CD4-positive, alpha-beta memory T cell (primary cell): ENCODE measurements around the gene PLCD1. TPM values are rescaled to one million over a fixed set of nuclear protein-coding genes. Genes with fewer than 3 reads are reported as not detected.
"Not testable (repeated sequence)": the region's sequence is repeated elsewhere in the genome, so short reads cannot be mapped to it uniquely, and the experiment has no call there.

ENCODE experiments used
- CTCF ChIA-PET: fragments of 350-600 bp; sonication (Branson Sonifier 250); formaldehyde crosslinking; loops from one replicate; lab custom pipeline; 2021; ENCODE audit warnings: inconsistent platforms; ENCODE audit not compliant: partially characterized antibody; lab: Charles Lee
- POLR2A ChIA-PET: fragments of 350-600 bp; sonication (Branson Sonifier 250); formaldehyde crosslinking; loops from one replicate; lab custom pipeline; 2021; ENCODE audit not compliant: partially characterized antibody; lab: Charles Lee
- DNase-seq, 5 donors: peaks; one replicate each; pipeline versions ENCODE4 v3.0.0 to v3.0.0-alpha.2; 2020 to 2022; ENCODE audit warnings: mixed read lengths in 1 of 5
- H3K27ac ChIP-seq: one replicate; pipeline ENCODE4 v1.7.0; 2013; ENCODE audit warnings: low read depth, low read length
- H3K27me3 ChIP-seq: 2 replicates; pipeline ENCODE4 v1.7.0; 2013; ENCODE audit warnings: mild to moderate bottlenecking, low read length, moderate library complexity; ENCODE audit not compliant: insufficient read depth
- H3K36me3 ChIP-seq: 2 replicates; pipeline ENCODE4 v1.7.0; 2013; ENCODE audit warnings: mild to moderate bottlenecking, low read length, moderate library complexity; ENCODE audit not compliant: insufficient read depth
- H3K4me1 ChIP-seq: 2 replicates; pipeline ENCODE4 v1.7.0; 2013; ENCODE audit warnings: mild to moderate bottlenecking, low read length, moderate library complexity; ENCODE audit not compliant: insufficient read depth
- H3K4me3 ChIP-seq, 2 donors: one replicate each; pipeline ENCODE4 v1.7.0; 2013; ENCODE audit warnings: low read length in 2 of 2, mild to moderate bottlenecking in 1 of 2
- H3K9me3 ChIP-seq, 2 donors: one replicate each; pipeline ENCODE4 v1.7.0; 2013; ENCODE audit warnings: low read length in 2 of 2, control low read depth in 1 of 2; ENCODE audit not compliant: control insufficient read depth in 1 of 2
- H3K27ac Mint-ChIP-seq, 7 donors: one replicate each; pipeline ENCODE4 v1.8.0; 2020 to 2021; ENCODE audit warnings: mixed read lengths in 7 of 7, mild to moderate bottlenecking in 6 of 7, inconsistent platforms in 3 of 7, moderate library complexity in 3 of 7
- H3K27me3 Mint-ChIP-seq, 2 donors: one replicate each; pipeline ENCODE4 v1.8.0; 2020 to 2021; ENCODE audit warnings: mixed read lengths in 2 of 2
- H3K36me3 Mint-ChIP-seq, 2 donors: one replicate each; pipeline ENCODE4 v1.8.0; 2020 to 2021; ENCODE audit warnings: mixed read lengths in 2 of 2, inconsistent platforms in 1 of 2, mild to moderate bottlenecking in 1 of 2
- H3K4me1 Mint-ChIP-seq, 4 donors: one replicate each; pipeline ENCODE4 v1.8.0; 2020 to 2021; ENCODE audit warnings: mixed read lengths in 4 of 4, mild to moderate bottlenecking in 1 of 4
- H3K4me3 Mint-ChIP-seq, 8 donors: one replicate each; pipeline ENCODE4 v1.8.0; 2020 to 2021; ENCODE audit warnings: mixed read lengths in 8 of 8, mild to moderate bottlenecking in 7 of 8, moderate library complexity in 6 of 8, inconsistent platforms in 3 of 8
- H3K9me3 Mint-ChIP-seq, 8 donors: one replicate each; pipeline ENCODE4 v1.8.0; 2020 to 2021; ENCODE audit warnings: mixed read lengths in 8 of 8, mild to moderate bottlenecking in 5 of 8, inconsistent platforms in 3 of 8, moderate library complexity in 1 of 8
- intact Hi-C: fragments of 100-400 bp; cut with micrococcal nuclease; formaldehyde crosslinking; loops from one replicate; pipeline ENCODE4 v1.15.1; 2023
- polyA plus RNA-seq, 2 donors: library from polyadenylated mRNA; unstranded; fragments of 300-500 nt; fragmentation: Illumina TruSeq; gene quantifications; one replicate each; pipeline ENCODE4 v1.2.3, GENCODE V29; 2021
- total RNA-seq, 2 experiments: library from RNA; stranded (reverse); gene quantifications; one replicate each; pipeline ENCODE4 v1.2.3, GENCODE V29; 2021

Gene PLCD1
- total and polyA plus RNA-seq, 4 experiments from 2014 or later: 38.4 to 93.9 (median 61.2) TPM

GRCh38 chr3:37988931-37989525, 40.4 kb downstream of the PLCD1 start:
- POLR2A ChIA-PET: no interaction called here
- peaks cover 0 to 2% of the 10 kb centered on the region in 2 donors for H3K36me3 Mint-ChIP-seq
- no peaks in the 10 kb centered on the region for H3K9me3 Mint-ChIP-seq
- intact Hi-C loops: no loop called here
- CTCF ChIA-PET: no interaction called here
- Histone ChIP-seq H3K36me3 (no peaks in the 10 kb centered on the region), H3K27ac (no peak overlapping the region), H3K4me3 (no peak overlapping the region), H3K9me3 (no peaks in the 10 kb centered on the region), H3K27me3 (no peaks in the 10 kb centered on the region), H3K4me1 (peaks cover 12% of the 10 kb centered on the region)
- H3K27ac Mint-ChIP-seq: peak overlapping the region in 2 of 7 donors; percentile 10 to 34
- no peaks in the 10 kb centered on the region for H3K27me3 Mint-ChIP-seq
- no peak overlapping the region for H3K4me3 Mint-ChIP-seq
- H3K4me1 Mint-ChIP-seq: peaks cover 10 to 28% (median 20%) of the 10 kb centered on the region in 4 donors
- no peak for DNase-seq

- H3K4me1 ChIP-seq, H3K27ac ChIP-seq, DNase-seq, intact Hi-C loops, H3K27me3 Mint-ChIP-seq, H3K4me3 ChIP-seq, H3K9me3 ChIP-seq, CTCF ChIA-PET, H3K27me3 ChIP-seq, H3K36me3 ChIP-seq, H3K9me3 Mint-ChIP-seq, POLR2A ChIA-PET, H3K36me3 Mint-ChIP-seq: not testable (repeated sequence)
- H3K4me1 Mint-ChIP-seq: peaks cover 4 to 22% (median 14%) of the 10 kb centered on the region in 4 donors
- peak overlapping the region in 3 of 8 donors; percentile 1 to 29 (median 5) for H3K4me3 Mint-ChIP-seq
- H3K27ac Mint-ChIP-seq: peak overlapping the region in 1 of 7 donors; percentile 50
Observed at GRCh38 chr3:37988376-37988775, 41.1 kb downstream of the PLCD1 start.

- Histone ChIP-seq H3K9me3 (no peaks in the 10 kb centered on the region), H3K4me1 (peaks cover 4% of the 10 kb centered on the region), H3K27me3 (no peaks in the 10 kb centered on the region), H3K36me3 (no peaks in the 10 kb centered on the region), H3K4me3 (no peak overlapping the region), H3K27ac (no peak overlapping the region)
- intact Hi-C loops: no loop called here
- Mint-ChIP-seq H3K27me3 (no peaks in the 10 kb centered on the region), H3K9me3 (no peaks in the 10 kb centered on the region), H3K4me1 (peaks cover 0 to 16% (median 9%) of the 10 kb centered on the region in 4 donors), H3K36me3 (no peaks in the 10 kb centered on the region), H3K4me3 (peak overlapping the region in 2 of 8 donors; percentile 5 to 29), H3K27ac (peak overlapping the region in 2 of 7 donors; percentile 50 to 53)
- ChIA-PET CTCF (interaction anchor here (1.0 kb wide), 2 partner anchors 9 to 13 kb away, joined by 4 to 6 read pairs; no protein-coding TSS in a partner anchor), POLR2A (no interaction called here)
- no peak for DNase-seq
Observed at GRCh38 chr3:37987751-37988179, 41.7 kb downstream of the PLCD1 start.

GRCh38 chr3:37987315-37987697, 42.1 kb downstream of the PLCD1 start:
- Mint-ChIP-seq H3K4me1 (peaks cover 0 to 13% (median 8%) of the 10 kb centered on the region in 4 donors), H3K4me3 (no peak overlapping the region), H3K36me3 (no peaks in the 10 kb centered on the region), H3K9me3 (no peaks in the 10 kb centered on the region), H3K27ac (no peak overlapping the region), H3K27me3 (no peaks in the 10 kb centered on the region)
- no peak overlapping the region for H3K4me3 ChIP-seq
- no peak for DNase-seq
- ChIA-PET CTCF (interaction anchor here (1.0 kb wide), 2 partner anchors 10 to 13 kb away, joined by 4 to 6 read pairs; no protein-coding TSS in a partner anchor), POLR2A (no interaction called here)
- no peak overlapping the region for H3K27ac ChIP-seq
- H3K27me3 ChIP-seq: no peaks in the 10 kb centered on the region
- H3K4me1 ChIP-seq: peaks cover 4% of the 10 kb centered on the region
- intact Hi-C loops: no loop called here
- no peaks in the 10 kb centered on the region for H3K36me3 ChIP-seq
- H3K9me3 ChIP-seq: no peaks in the 10 kb centered on the region

GRCh38 chr3:37986479-37987314, 42.7 kb downstream of the PLCD1 start:
- peaks cover 0 to 13% (median 8%) of the 10 kb centered on the region in 4 donors for H3K4me1 Mint-ChIP-seq
- Histone ChIP-seq H3K9me3 (no peaks in the 10 kb centered on the region), H3K36me3 (no peaks in the 10 kb centered on the region), H3K27me3 (no peaks in the 10 kb centered on the region), H3K4me3 (no peak overlapping the region), H3K4me1 (peaks cover 4% of the 10 kb centered on the region), H3K27ac (no peak overlapping the region)
- H3K4me3 Mint-ChIP-seq: no peak overlapping the region
- CTCF ChIA-PET: interaction anchor here (1.0 to 5.7 kb wide), 4 partner anchors 10 to 13 kb away, joined by 4 to 35 read pairs (median 6); no protein-coding TSS in a partner anchor
- POLR2A ChIA-PET: no interaction called here
- no peaks in the 10 kb centered on the region for H3K36me3 Mint-ChIP-seq
- H3K27me3 Mint-ChIP-seq: no peaks in the 10 kb centered on the region
- peak in 1 of 5 donors; percentile 29 for DNase-seq
- H3K27ac Mint-ChIP-seq: no peak overlapping the region
- H3K9me3 Mint-ChIP-seq: no peaks in the 10 kb centered on the region
- intact Hi-C loops: no loop called here

GRCh38 chr3:37985637-37986320, 43.7 kb downstream of the PLCD1 start:
- Histone ChIP-seq H3K36me3 (no peaks in the 10 kb centered on the region), H3K9me3 (no peaks in the 10 kb centered on the region), H3K4me1 (peaks cover 4% of the 10 kb centered on the region), H3K27me3 (no peaks in the 10 kb centered on the region), H3K27ac (no peak overlapping the region), H3K4me3 (no peak overlapping the region)
- CTCF ChIA-PET: interaction anchor here (1.4 to 5.7 kb wide), 3 partner anchors 11 to 18 kb away, joined by 6 to 35 read pairs (median 8); no protein-coding TSS in a partner anchor
- Mint-ChIP-seq H3K4me3 (no peak overlapping the region), H3K9me3 (no peaks in the 10 kb centered on the region), H3K27ac (peak overlapping the region in 1 of 7 donors; percentile 56), H3K4me1 (peaks cover 0 to 13% (median 8%) of the 10 kb centered on the region in 4 donors), H3K27me3 (peaks cover 0 to 1% of the 10 kb centered on the region in 2 donors), H3K36me3 (no peaks in the 10 kb centered on the region)
- no peak for DNase-seq
- POLR2A ChIA-PET: no interaction called here
- intact Hi-C loops: no loop called here
